IMR-90 (cell line): ENCODE results near the gene ACTA2. TPM values are rescaled to one million over a fixed set of nuclear protein-coding genes. Genes with fewer than 3 reads are reported as not detected.
A peak's percentile ranks its signal among the peaks of the same experiment; 100 is the strongest.

Experiments used
- ATAC-seq: fragments of 200-7000 bp; cut with Tn5 transposase; 2 replicates; pipeline ENCODE4 v1.9.1; 2020; ENCODE audit warnings: low read depth, mild to moderate bottlenecking, moderate library complexity
- BruUV-seq: library from RNA; stranded (reverse); fragments of 400-500 nt; replicated peaks from 2 replicates; lab custom pipeline; 2021; lab: Mats Ljungman, UMichigan
- CTCF ChIA-PET: fragments of 300-600 bp; formaldehyde crosslinking; extraction: SDS; loops from one replicate; lab custom pipeline; 2021; ENCODE audit warnings: antibody characterized with exemption; lab: Yijun Ruan, JAX
- POLR2A ChIA-PET: fragments of 300-600 bp; sonication (Branson Sonifier 250); formaldehyde crosslinking; loops from one replicate; lab custom pipeline; 2022; ENCODE audit warnings: antibody characterized with exemption; ENCODE audit not compliant: unreplicated experiment; lab: Charles Lee
- DNase-seq: peaks from one replicate; pipeline ENCODE4 v3.0.0; 2013
- H2AFZ ChIP-seq: replicated peaks from 2 replicates; pipeline ENCODE3; 2013; ENCODE audit warnings: low read length, mild to moderate bottlenecking; ENCODE audit not compliant: poor library complexity
- H2AK5ac ChIP-seq: 2 replicates; pipeline ENCODE4 v1.6.1; 2013; ENCODE audit warnings: low read depth, low read length, inconsistent platforms
- H2AK9ac ChIP-seq: replicated peaks from 2 replicates; pipeline ENCODE3; 2013; ENCODE audit warnings: mild to moderate bottlenecking, low read depth, low read length, moderate library complexity; ENCODE audit not compliant: poor library complexity
- H2BK120ac ChIP-seq: 2 replicates; pipeline ENCODE4 v1.6.1; 2013; ENCODE audit warnings: low read depth, low read length, inconsistent platforms
- H2BK15ac ChIP-seq: 3 replicates; pipeline ENCODE4 v1.6.1; 2013; ENCODE audit warnings: low read depth, low read length, inconsistent platforms
- H2BK20ac ChIP-seq: 2 replicates; pipeline ENCODE4 v1.6.1; 2013; ENCODE audit warnings: low read depth, mild to moderate bottlenecking, inconsistent platforms, low read length, moderate library complexity
- H2BK5ac ChIP-seq: 2 replicates; pipeline ENCODE4 v1.6.1; 2013; ENCODE audit warnings: mild to moderate bottlenecking, low read depth, low read length, inconsistent platforms; ENCODE audit not compliant: poor library complexity, severe bottlenecking
- H3K14ac ChIP-seq: replicated peaks from 2 replicates; pipeline ENCODE4 v1.6.1; 2013; ENCODE audit warnings: low read depth, low read length, inconsistent platforms
- H3K18ac ChIP-seq: 2 replicates; pipeline ENCODE4 v1.6.1; 2013; ENCODE audit warnings: low read depth, low read length, control low read depth
- H3K23ac ChIP-seq: 2 replicates; pipeline ENCODE4 v1.6.1; 2013; ENCODE audit warnings: low read depth, low read length, inconsistent platforms
- H3K27ac ChIP-seq: 2 replicates; pipeline ENCODE4 v1.5.1; 2013; ENCODE audit warnings: mild to moderate bottlenecking, control low read depth, low read length; ENCODE audit not compliant: insufficient read depth
- H3K27me3 ChIP-seq: 2 replicates; pipeline ENCODE4 v1.6.1; 2013; ENCODE audit warnings: low read length; ENCODE audit not compliant: control insufficient read depth, insufficient read depth
- H3K36me3 ChIP-seq: 2 replicates; pipeline ENCODE4 v1.6.1; 2013; ENCODE audit warnings: low read length, mixed read lengths; ENCODE audit not compliant: control insufficient read depth, insufficient read depth
- H3K4ac ChIP-seq: 2 replicates; pipeline ENCODE4 v1.6.1; 2013; ENCODE audit warnings: low read depth, low read length, inconsistent platforms
- H3K4me1 ChIP-seq: 2 replicates; pipeline ENCODE4 v1.6.1; 2013; ENCODE audit warnings: low read length, mixed read lengths; ENCODE audit not compliant: control insufficient read depth, insufficient read depth
- H3K4me2 ChIP-seq: 2 replicates; pipeline ENCODE4 v1.6.1; 2013; ENCODE audit warnings: low read depth, mild to moderate bottlenecking, control low read depth, low read length, moderate library complexity
- H3K4me3 ChIP-seq: 2 replicates; pipeline ENCODE4 v1.5.1; 2013; ENCODE audit warnings: low read depth, mild to moderate bottlenecking, control low read depth, low read length, moderate library complexity; ENCODE audit not compliant: insufficient read depth
- H3K56ac ChIP-seq: 2 replicates; pipeline ENCODE4 v1.6.1; 2013; ENCODE audit warnings: low read length, inconsistent platforms; ENCODE audit not compliant: insufficient read depth; ENCODE audit errors: extremely low read depth
- H3K79me1 ChIP-seq, 2 experiments: 2 replicates each; pipeline ENCODE4 v1.6.1; 2013; ENCODE audit warnings: low read length in 2 of 2, inconsistent platforms in 1 of 2, low read depth in 1 of 2
- H3K9ac ChIP-seq: 2 replicates; pipeline ENCODE4 v1.6.1; 2013; ENCODE audit warnings: low read depth, low read length, control low read depth
- H3K9me1 ChIP-seq: 2 replicates; pipeline ENCODE4 v1.6.1; 2013; ENCODE audit warnings: low read length, inconsistent platforms; ENCODE audit not compliant: insufficient read depth
- H3K9me3 ChIP-seq: 2 replicates; pipeline ENCODE4 v1.6.1; 2013; ENCODE audit warnings: low read length; ENCODE audit not compliant: control insufficient read depth, insufficient read depth
- H4K20me1 ChIP-seq: 2 replicates; pipeline ENCODE4 v1.6.1; 2013; ENCODE audit warnings: low read length, inconsistent platforms; ENCODE audit not compliant: insufficient read depth
- H4K5ac ChIP-seq: 2 replicates; pipeline ENCODE4 v1.6.1; 2013; ENCODE audit warnings: mild to moderate bottlenecking, low read depth, low read length, control low read depth
- H4K8ac ChIP-seq, 2 experiments: 2 replicates each; pipeline ENCODE4 v1.6.1; 2013; ENCODE audit warnings: low read depth in 2 of 2, low read length in 2 of 2, control low read depth in 1 of 2, inconsistent platforms in 1 of 2
- H4K91ac ChIP-seq: 2 replicates; pipeline ENCODE4 v1.6.1; 2013; ENCODE audit warnings: low read depth, low read length, inconsistent platforms; ENCODE audit not compliant: insufficient read depth
- CHD1 ChIP-seq: IDR thresholded peaks from 2 replicates; pipeline ENCODE4 v1.6.1; 2012; ENCODE audit warnings: low read depth, low read length, improper control_type of control experiment
- MAFK ChIP-seq: IDR thresholded peaks from 2 replicates; pipeline ENCODE4 v1.6.1; 2012; ENCODE audit warnings: low read depth, low read length, improper control_type of control experiment
- MXI1 ChIP-seq: IDR thresholded peaks from 2 replicates; pipeline ENCODE4 v1.6.1; 2012; ENCODE audit warnings: low read depth, mild to moderate bottlenecking, low read length, moderate library complexity, borderline replicate concordance
- POLR2A ChIP-seq: IDR thresholded peaks from 2 replicates; pipeline ENCODE4 v1.6.1; 2012; ENCODE audit warnings: mild to moderate bottlenecking, low read depth, low read length
- RFX5 ChIP-seq: IDR thresholded peaks from 2 replicates; pipeline ENCODE4 v1.8.0; 2012; ENCODE audit warnings: low read depth, mild to moderate bottlenecking, low read length, moderate library complexity
- WGBS, 2 experiments: methylation state at CpG; one replicate each; pipeline versions ENCODE4 v1.1.5 to v1.1.7; 2013; ENCODE audit warnings: missing lambda C conversion rate in 2 of 2; ENCODE audit not compliant: insufficient read length in 1 of 2; ENCODE audit errors: extremely low coverage in 2 of 2; 5-methylcytosine and 5-hydroxymethylcytosine counted together
- dilution Hi-C: fragments of 300-500 bp; cut with HindIII; formaldehyde crosslinking; loops from one replicate; pipeline ENCODE4 v1.14.3; 2018; ENCODE audit warnings: low sequenced_read_pairs; ENCODE audit not compliant: unreplicated experiment
- in situ Hi-C: fragments of 300-500 bp; cut with MboI; formaldehyde crosslinking; loops from 3 replicates; pipeline ENCODE4 v1.14.3; 2019; ENCODE audit warnings: low sequenced_read_pairs, inconsistent platforms, mixed read lengths
- intact Hi-C: fragments of 100-400 bp; cut with micrococcal nuclease; formaldehyde crosslinking; loops from 2 replicates; pipeline ENCODE4 v1.10.0; 2022
- polyA plus RNA-seq, 3 experiments: library from polyadenylated mRNA; depleted of rRNA; stranded (reverse); fragments of >200 nt; gene quantifications; 2 replicates each; pipeline ENCODE4 v1.2.3, GENCODE V29; 2012; ENCODE audit warnings: low replicate concordance in 1 of 3
- total RNA-seq: library from RNA; depleted of rRNA; stranded (reverse); fragments of >200 nt; gene quantifications from 2 replicates; pipeline ENCODE4 v1.2.3, GENCODE V29; 2012

Gene ACTA2
- total and polyA plus RNA-seq, 2 of the 4 experiments (the other 2 are of a cell fraction): 978 to 1,235 TPM

DNA sequence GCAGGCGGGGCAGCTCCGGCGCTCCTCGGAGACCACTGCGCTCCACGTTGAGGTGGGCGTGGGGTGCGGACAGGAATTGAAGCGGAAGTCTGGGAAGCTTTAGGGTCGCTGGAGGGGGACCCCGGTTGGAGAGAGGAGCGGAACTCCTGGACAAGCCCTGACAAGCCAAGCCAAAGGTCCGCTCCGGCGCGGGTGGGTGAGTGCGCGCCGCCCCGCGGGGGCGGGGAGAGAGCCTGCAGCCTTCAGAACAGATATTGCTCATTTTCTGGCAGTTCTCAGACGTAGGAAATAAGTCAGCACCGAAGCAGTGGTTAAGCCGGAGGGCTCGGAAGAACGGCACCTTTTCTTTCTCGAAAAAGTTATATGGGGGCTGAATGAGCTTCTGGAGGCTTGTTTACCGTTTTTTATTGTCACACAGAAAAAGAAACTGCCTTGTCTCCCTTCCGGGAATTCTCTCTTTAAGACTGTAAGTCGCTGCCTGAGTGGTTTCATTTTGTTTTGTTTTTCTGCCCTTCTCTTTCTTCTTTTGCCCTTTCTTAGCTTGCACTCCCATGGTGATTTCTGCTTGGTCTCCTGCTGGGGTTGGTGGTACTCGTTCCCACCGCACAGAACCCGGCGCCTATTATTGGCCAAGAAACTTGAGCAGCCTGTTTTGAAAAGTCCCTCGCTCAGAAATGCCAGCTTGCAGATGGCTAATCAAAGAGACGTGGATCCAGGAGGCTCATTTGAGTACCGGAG is 38.8 kb upstream of the ACTA2 start:
- Histone ChIP-seq H3K4me3 (peak overlapping the region; percentile 83), H2BK5ac (peak overlapping the region; percentile 93), H4K8ac (peak overlapping the region; percentile 81 to 86; a peak in 2 of 4 replicates), H2BK20ac (peak overlapping the region; percentile 75; the same call in 1 of the 2 replicates), H3K79me1 (peaks cover 39 to 73% of the 10 kb centered on the region in 2 experiments), H3K4ac (peak overlapping the region; percentile 95), H3K23ac (peak overlapping the region; percentile 98), H3K9me1 (no peaks in the 10 kb centered on the region), H3K4me1 (peaks cover 5% of the 10 kb centered on the region), H2BK120ac (peak overlapping the region; percentile 81), H4K91ac (peak overlapping the region; percentile 91), H2AFZ (peak overlapping the region; percentile 92), H3K9ac (peak overlapping the region; percentile 89), H3K14ac (peak overlapping the region; percentile 94), H3K9me3 (no peaks in the 10 kb centered on the region), H3K27me3 (no peaks in the 10 kb centered on the region), H4K5ac (peak overlapping the region; percentile 35), H2BK15ac (0 out of 3 replicates have a peak overlapping the region, but pooled peaks have one; percentile 5), H3K18ac (peak overlapping the region; percentile 82), H3K27ac (peak overlapping the region; percentile 94), H4K20me1 (peaks cover 7% of the 10 kb centered on the region; the same call in 1 of the 2 replicates), H2AK9ac (peak overlapping the region; percentile 99), H3K36me3 (no peaks in the 10 kb centered on the region), H3K56ac (peak overlapping the region; percentile 94), H2AK5ac (peak overlapping the region; percentile 47), H3K4me2 (peak overlapping the region; percentile 97)
- ChIA-PET CTCF (interaction anchor here (1.3 to 1.6 kb wide), 3 partner anchors 8 to 226 kb away, joined by 3 to 5 read pairs (median 4); no protein-coding TSS in a partner anchor), POLR2A (interaction anchor here (0.6 to 1.6 kb wide), 3 partner anchors 111 to 449 kb away, joined by 3 to 5 read pairs (median 4); partner anchors contain the start of gene STAMBPL1)
- WGBS, 2 experiments: 0% methylated on average over 14 of the region's 38 CpGs; no CpG with 5 or more reads in 1 of the 2 experiments
- dilution Hi-C loops: no loop called here
- DNase-seq (peak; percentile 68), ATAC-seq (peak; percentile 69)
- in situ Hi-C loops: no loop called here
- TF ChIP-seq RFX5: no peak
- TF ChIP-seq POLR2A: peak; percentile 47; the same call in 1 of the 2 replicates
- TF ChIP-seq MXI1: peak; percentile 71; the same call in 1 of the 2 replicates
- peak; percentile 68 for TF ChIP-seq MAFK
- peak; percentile 21; the same call in 1 of the 2 replicates for TF ChIP-seq CHD1
- intact Hi-C loops: no loop called here
- BruUV-seq: TSS peak; percentile 57
